ENCODE data around the gene C9orf85.

- no peak for TF ChIP-seq CTCF (IDR thresholded peaks at IDR 0.05; ENCODE audit: extremely low read depth in 1 of 2, insufficient read depth in 1 of 2, low read depth in 1 of 2, low read length in 2 of 2)
- no peak for TF ChIP-seq POLR2A (IDR thresholded peaks at IDR 0.05; ENCODE audit: low read depth, low read length)
Observed at GRCh38 chr9:71985297-71985911, 74.0 kb downstream of the C9orf85 start.
